GM23338 (cell line): ENCODE measurements around the gene DIP2C. TPM values are rescaled to one million over a fixed set of nuclear protein-coding genes. Genes with fewer than 3 reads are reported as not detected.

Experiments
- ATAC-seq: fragments of 200-7000 bp; cut with Tn5 transposase; 3 replicates; pipeline ENCODE4 v1.9.1; 2020
- DNase-seq: peaks from one replicate; pipeline ENCODE4 v3.0.0-alpha.2; 2015; ENCODE audit warnings: low spot score
- H2AFZ ChIP-seq: fragments of 200-600 bp; sonication (generic); 2 replicates; pipeline ENCODE4 v1.8.0; 2016; ENCODE audit warnings: antibody characterized with exemption, mild to moderate bottlenecking, moderate library complexity
- H3F3A ChIP-seq: fragments of 200-600 bp; sonication (generic); replicated peaks from 2 replicates; pipeline ENCODE4 v1.8.0; 2017; ENCODE audit warnings: antibody characterized with exemption, mixed run types, low read depth
- H3K27ac ChIP-seq: fragments of 200-600 bp; sonication (generic); 2 replicates; pipeline ENCODE4 v1.6.1; 2016; ENCODE audit warnings: low read depth
- H3K27me3 ChIP-seq: fragments of 200-600 bp; sonication (generic); 2 replicates; pipeline ENCODE4 v1.8.0; 2016; ENCODE audit warnings: mild to moderate bottlenecking, mixed run types, moderate library complexity; ENCODE audit not compliant: insufficient read depth
- H3K36me3 ChIP-seq: fragments of 200-600 bp; sonication (generic); 2 replicates; pipeline ENCODE4 v1.8.0; 2016; ENCODE audit warnings: mild to moderate bottlenecking; ENCODE audit not compliant: insufficient read depth
- H3K4me1 ChIP-seq: fragments of 200-600 bp; sonication (generic); 2 replicates; pipeline ENCODE4 v1.8.0; 2016; ENCODE audit warnings: mild to moderate bottlenecking, moderate library complexity; ENCODE audit not compliant: insufficient read depth
- H3K4me2 ChIP-seq: fragments of 200-600 bp; sonication (generic); 2 replicates; pipeline ENCODE4 v1.7.1; 2017; ENCODE audit warnings: mixed run types
- H3K4me3 ChIP-seq: fragments of 200-600 bp; sonication (generic); 2 replicates; pipeline ENCODE4 v1.6.1; 2016; ENCODE audit warnings: mixed run types
- H3K79me2 ChIP-seq: fragments of 200-600 bp; sonication (generic); replicated peaks from 2 replicates; pipeline ENCODE4 v1.8.0; 2017; ENCODE audit warnings: mild to moderate bottlenecking; ENCODE audit not compliant: insufficient read depth
- H3K9me2 ChIP-seq: fragments of 200-600 bp; sonication (generic); 2 replicates; pipeline ENCODE4 v1.8.0; 2017; ENCODE audit not compliant: insufficient read depth
- H4K20me1 ChIP-seq: fragments of 200-600 bp; sonication (generic); replicated peaks from 2 replicates; pipeline ENCODE4 v1.8.0; 2017; ENCODE audit warnings: mild to moderate bottlenecking; ENCODE audit not compliant: insufficient read depth
- H3K27ac Mint-ChIP-seq: 2 replicates; pipeline ENCODE4 v1.8.0; 2020; ENCODE audit warnings: inconsistent platforms, mild to moderate bottlenecking, moderate library complexity, mixed read lengths
- H3K27me3 Mint-ChIP-seq: 3 replicates; pipeline ENCODE4 v1.8.0; 2022; ENCODE audit warnings: low read depth, mild to moderate bottlenecking, moderate library complexity, mixed read lengths, inconsistent platforms; ENCODE audit not compliant: insufficient read depth, poor library complexity
- H3K36me3 Mint-ChIP-seq: 3 replicates; pipeline ENCODE4 v1.8.0; 2021; ENCODE audit warnings: low read depth, mild to moderate bottlenecking, inconsistent platforms, moderate library complexity, mixed read lengths
- H3K4me1 Mint-ChIP-seq: 3 replicates; pipeline ENCODE4 v1.8.0; 2020; ENCODE audit warnings: mild to moderate bottlenecking, inconsistent platforms, mixed read lengths
- H3K4me3 Mint-ChIP-seq: 3 replicates; pipeline ENCODE4 v1.8.0; 2021; ENCODE audit warnings: moderate library complexity, mild to moderate bottlenecking, inconsistent platforms, mixed read lengths
- H3K9me3 Mint-ChIP-seq: 3 replicates; pipeline ENCODE4 v1.8.0; 2020; ENCODE audit warnings: moderate library complexity, mild to moderate bottlenecking, inconsistent platforms, mixed read lengths
- CREB1 ChIP-seq: fragments of 250-450 bp; sonication (Bioruptor Pico); IDR thresholded peaks from 2 replicates; pipeline ENCODE4 v1.5.0; 2020; ENCODE audit warnings: low read depth, mild to moderate bottlenecking, moderate library complexity
- EZH2 ChIP-seq: fragments of 200-600 bp; sonication (generic); IDR thresholded peaks from one replicate; pipeline ENCODE4 v1.8.0; 2017; ENCODE audit warnings: antibody characterized with exemption, mild to moderate bottlenecking, low read depth; ENCODE audit not compliant: unreplicated experiment
- EZH2phosphoT487 ChIP-seq: fragments of 200-600 bp; sonication (generic); IDR thresholded peaks from one replicate; pipeline ENCODE4 v1.8.1; 2018; ENCODE audit warnings: antibody characterized with exemption; ENCODE audit not compliant: unreplicated experiment
- JUNB ChIP-seq: IDR thresholded peaks from one replicate; pipeline ENCODE4 v1.6.1; 2016; ENCODE audit warnings: antibody characterized with exemption; ENCODE audit not compliant: unreplicated experiment
- NANOG ChIP-seq: IDR thresholded peaks from 2 replicates; pipeline ENCODE4 v1.6.1; 2016; ENCODE audit warnings: antibody characterized with exemption, borderline replicate concordance
- POLR2AphosphoS5 ChIP-seq: IDR thresholded peaks from 2 replicates; pipeline ENCODE4 v1.6.1; 2016; ENCODE audit warnings: antibody characterized with exemption, low read depth
- STAT1 ChIP-seq: IDR thresholded peaks from one replicate; pipeline ENCODE4 v1.6.1; 2016; ENCODE audit warnings: antibody characterized with exemption; ENCODE audit not compliant: unreplicated experiment
- ZNF331 ChIP-seq: fragments of 250-450 bp; sonication (Bioruptor Pico); IDR thresholded peaks from 2 replicates; pipeline ENCODE4 v1.5.0; 2020; ENCODE audit warnings: low read depth, mild to moderate bottlenecking, moderate library complexity
- polyA plus RNA-seq: library from polyadenylated mRNA; unstranded; fragments of >200 nt; fragmentation: Nextera tagmentation; extraction: Ambion mirVana; gene quantifications from 2 replicates; pipeline ENCODE4 v1.2.1, GENCODE V29; 2016
- total RNA-seq: library from RNA; depleted of rRNA; stranded (reverse); fragments of >200 nt; shearing (Covaris generic); gene quantifications from 2 replicates; pipeline ENCODE4 v1.2.3, GENCODE V29; 2014
- TF ChIP-seq, protein P1 (sequence below): IDR thresholded peaks from one replicate; pipeline ENCODE4 v1.6.1; 2018; ENCODE audit warnings: antibody characterized with exemption; ENCODE audit not compliant: unreplicated experiment
- TF ChIP-seq, protein P2 (sequence below): IDR thresholded peaks from 2 replicates; pipeline ENCODE4 v1.6.1; 2016; ENCODE audit warnings: antibody characterized with exemption
- TF ChIP-seq, protein P3 (sequence below), 2 experiments: fragments of 200-600 bp in 1 of 2; sonication (generic) in 1 of 2; conservative IDR thresholded peaks; 2 replicates each; pipeline versions ENCODE4 v1.5.1 to v1.6.1; 2016 to 2017; ENCODE audit warnings: antibody characterized with exemption in 2 of 2, low read depth in 2 of 2, mild to moderate bottlenecking in 2 of 2, moderate library complexity in 1 of 2

DIP2C gene
- total and polyA plus RNA-seq, 2 experiments from 2014 or later, result 5.1 to 7.7 TPM

DNA sequence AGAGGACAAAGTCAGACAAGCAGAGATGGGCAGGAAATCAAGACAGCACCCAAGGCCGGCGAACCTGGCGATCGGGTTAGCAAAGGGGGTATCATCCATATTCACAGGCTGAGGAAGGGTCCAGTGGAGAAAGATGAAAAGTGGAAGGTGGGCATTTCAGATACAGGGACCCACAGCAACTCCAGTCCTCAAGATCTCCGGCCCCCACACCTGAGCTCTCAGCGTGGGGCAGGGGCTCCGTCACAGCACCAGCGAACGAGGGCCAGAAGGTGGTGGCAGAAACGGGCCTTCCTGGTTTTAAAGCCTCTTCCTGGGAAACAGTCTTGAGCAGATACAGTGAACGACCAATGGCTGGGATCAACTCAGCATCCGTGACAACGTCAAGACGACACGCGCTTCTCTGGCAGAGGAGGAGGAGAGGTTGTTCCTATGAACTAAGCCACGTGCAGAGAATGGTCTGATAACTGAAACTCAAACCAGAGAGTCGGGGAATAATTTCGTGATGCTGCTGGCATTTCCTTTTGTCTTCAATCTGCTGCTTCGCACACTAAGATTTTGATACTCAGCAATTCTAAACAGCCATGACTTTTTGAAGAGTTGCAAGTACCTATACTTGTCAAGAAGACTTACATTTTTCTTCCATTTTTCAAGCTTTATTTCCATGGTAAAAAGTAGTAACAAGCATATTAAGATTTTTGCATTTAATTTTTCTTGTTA is 334.4 kb downstream of the DIP2C start:
- Mint-ChIP-seq H3K27me3 (peaks cover 5% of the 10 kb centered on the region), H3K9me3 (no peaks in the 10 kb centered on the region), H3K36me3 (peaks cover 8% of the 10 kb centered on the region; the same call in 1 of the 3 replicates), H3K27ac (no peak overlapping the region), H3K4me1 (peaks cover 7% of the 10 kb centered on the region; the same call in 1 of the 3 replicates), H3K4me3 (no peak overlapping the region)
- H3K79me2 ChIP-seq, result no peaks in the 10 kb centered on the region
- no peaks in the 10 kb centered on the region for H4K20me1 ChIP-seq
- ATAC-seq (no peak), DNase-seq (no peak)
- no peak overlapping the region for H3K4me3 ChIP-seq
- H2AFZ ChIP-seq, result no peak overlapping the region
- no peaks in the 10 kb centered on the region for H3K36me3 ChIP-seq
- H3F3A ChIP-seq, result no peaks in the 10 kb centered on the region
- no peaks in the 10 kb centered on the region for H3K4me1 ChIP-seq
- H3K9me2 ChIP-seq, result no peaks in the 10 kb centered on the region
- no peak overlapping the region for H3K27ac ChIP-seq
- TF ChIP-seq CREB1 (no peak), JUNB (no peak), EZH2 (no peak), STAT1 (no peak), POLR2AphosphoS5 (no peak), EZH2phosphoT487 (no peak), ZNF331 (CRISPR knock-in tag) (no peak), NANOG (no peak)
- TF ChIP-seq, protein P1, sequence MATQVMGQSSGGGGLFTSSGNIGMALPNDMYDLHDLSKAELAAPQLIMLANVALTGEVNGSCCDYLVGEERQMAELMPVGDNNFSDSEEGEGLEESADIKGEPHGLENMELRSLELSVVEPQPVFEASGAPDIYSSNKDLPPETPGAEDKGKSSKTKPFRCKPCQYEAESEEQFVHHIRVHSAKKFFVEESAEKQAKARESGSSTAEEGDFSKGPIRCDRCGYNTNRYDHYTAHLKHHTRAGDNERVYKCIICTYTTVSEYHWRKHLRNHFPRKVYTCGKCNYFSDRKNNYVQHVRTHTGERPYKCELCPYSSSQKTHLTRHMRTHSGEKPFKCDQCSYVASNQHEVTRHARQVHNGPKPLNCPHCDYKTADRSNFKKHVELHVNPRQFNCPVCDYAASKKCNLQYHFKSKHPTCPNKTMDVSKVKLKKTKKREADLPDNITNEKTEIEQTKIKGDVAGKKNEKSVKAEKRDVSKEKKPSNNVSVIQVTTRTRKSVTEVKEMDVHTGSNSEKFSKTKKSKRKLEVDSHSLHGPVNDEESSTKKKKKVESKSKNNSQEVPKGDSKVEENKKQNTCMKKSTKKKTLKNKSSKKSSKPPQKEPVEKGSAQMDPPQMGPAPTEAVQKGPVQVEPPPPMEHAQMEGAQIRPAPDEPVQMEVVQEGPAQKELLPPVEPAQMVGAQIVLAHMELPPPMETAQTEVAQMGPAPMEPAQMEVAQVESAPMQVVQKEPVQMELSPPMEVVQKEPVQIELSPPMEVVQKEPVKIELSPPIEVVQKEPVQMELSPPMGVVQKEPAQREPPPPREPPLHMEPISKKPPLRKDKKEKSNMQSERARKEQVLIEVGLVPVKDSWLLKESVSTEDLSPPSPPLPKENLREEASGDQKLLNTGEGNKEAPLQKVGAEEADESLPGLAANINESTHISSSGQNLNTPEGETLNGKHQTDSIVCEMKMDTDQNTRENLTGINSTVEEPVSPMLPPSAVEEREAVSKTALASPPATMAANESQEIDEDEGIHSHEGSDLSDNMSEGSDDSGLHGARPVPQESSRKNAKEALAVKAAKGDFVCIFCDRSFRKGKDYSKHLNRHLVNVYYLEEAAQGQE, result no peak
- TF ChIP-seq, protein P2, sequence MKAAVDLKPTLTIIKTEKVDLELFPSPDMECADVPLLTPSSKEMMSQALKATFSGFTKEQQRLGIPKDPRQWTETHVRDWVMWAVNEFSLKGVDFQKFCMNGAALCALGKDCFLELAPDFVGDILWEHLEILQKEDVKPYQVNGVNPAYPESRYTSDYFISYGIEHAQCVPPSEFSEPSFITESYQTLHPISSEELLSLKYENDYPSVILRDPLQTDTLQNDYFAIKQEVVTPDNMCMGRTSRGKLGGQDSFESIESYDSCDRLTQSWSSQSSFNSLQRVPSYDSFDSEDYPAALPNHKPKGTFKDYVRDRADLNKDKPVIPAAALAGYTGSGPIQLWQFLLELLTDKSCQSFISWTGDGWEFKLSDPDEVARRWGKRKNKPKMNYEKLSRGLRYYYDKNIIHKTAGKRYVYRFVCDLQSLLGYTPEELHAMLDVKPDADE, result no peak
- no peaks in the 10 kb centered on the region for H3K27me3 ChIP-seq
- no peak overlapping the region for H3K4me2 ChIP-seq

DNA sequence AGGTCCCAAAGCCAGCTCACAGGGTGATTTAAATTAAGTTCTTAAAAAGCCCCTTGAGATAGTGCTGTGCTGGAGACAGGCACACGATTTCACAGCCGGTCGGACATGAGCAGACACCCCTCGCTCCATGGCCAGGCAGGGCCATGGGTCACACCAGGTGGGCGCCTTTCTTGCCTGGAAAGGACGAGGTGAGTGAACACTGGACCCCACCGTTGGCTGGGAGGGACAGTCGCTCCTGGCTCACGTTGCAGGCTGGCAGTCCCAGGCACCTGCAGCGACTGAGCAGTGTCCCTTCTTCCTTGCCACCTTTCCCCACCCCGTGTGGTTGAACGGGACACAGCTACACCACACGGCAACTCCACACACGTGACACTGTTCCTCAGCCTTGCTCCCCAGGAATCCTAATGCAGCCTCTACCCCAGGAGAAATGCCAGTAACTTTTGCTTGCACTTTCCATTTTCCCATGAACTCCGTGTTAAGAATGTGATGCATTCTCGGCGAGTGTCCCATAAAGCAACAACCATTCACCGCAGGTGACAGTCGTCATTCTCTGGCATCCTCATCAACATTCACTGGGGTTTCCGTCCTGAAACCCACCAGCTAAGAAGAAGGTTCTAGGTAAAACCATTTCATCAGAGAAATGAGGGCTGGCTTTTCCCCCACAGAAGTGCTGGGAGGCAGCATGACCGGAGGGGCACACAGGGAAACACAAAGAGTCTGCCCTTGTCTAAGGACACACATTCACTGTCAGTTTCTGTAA is 336.8 kb downstream of the DIP2C start:
- H3F3A ChIP-seq, result no peaks in the 10 kb centered on the region
- H3K9me2 ChIP-seq, result no peaks in the 10 kb centered on the region
- no peak overlapping the region for H3K27ac Mint-ChIP-seq
- H3K4me3 ChIP-seq, result no peak overlapping the region
- H3K9me3 Mint-ChIP-seq, result no peaks in the 10 kb centered on the region
- peaks cover 5% of the 10 kb centered on the region; the same call in 1 of the 3 replicates for H3K36me3 Mint-ChIP-seq
- no peaks in the 10 kb centered on the region for H3K27me3 ChIP-seq
- no peaks in the 10 kb centered on the region for H3K36me3 ChIP-seq
- no peaks in the 10 kb centered on the region for H3K79me2 ChIP-seq
- no peak for ATAC-seq
- no peaks in the 10 kb centered on the region for H3K4me1 ChIP-seq
- H4K20me1 ChIP-seq, result no peaks in the 10 kb centered on the region
- no peaks in the 10 kb centered on the region for H3K4me1 Mint-ChIP-seq
- DNase-seq, result no peak
- H3K4me2 ChIP-seq, result no peak overlapping the region
- H2AFZ ChIP-seq, result no peak overlapping the region
- no peak overlapping the region for H3K4me3 Mint-ChIP-seq
- H3K27me3 Mint-ChIP-seq, result peaks cover 5% of the 10 kb centered on the region
- H3K27ac ChIP-seq, result no peak overlapping the region
- TF ChIP-seq EZH2phosphoT487, result no peak
- no peak for TF ChIP-seq CREB1
- TF ChIP-seq ZNF331 (CRISPR knock-in tag), result no peak
- TF ChIP-seq JUNB, result no peak
- TF ChIP-seq, protein P2, result no peak
- TF ChIP-seq POLR2AphosphoS5, result no peak
- TF ChIP-seq, protein P3, sequence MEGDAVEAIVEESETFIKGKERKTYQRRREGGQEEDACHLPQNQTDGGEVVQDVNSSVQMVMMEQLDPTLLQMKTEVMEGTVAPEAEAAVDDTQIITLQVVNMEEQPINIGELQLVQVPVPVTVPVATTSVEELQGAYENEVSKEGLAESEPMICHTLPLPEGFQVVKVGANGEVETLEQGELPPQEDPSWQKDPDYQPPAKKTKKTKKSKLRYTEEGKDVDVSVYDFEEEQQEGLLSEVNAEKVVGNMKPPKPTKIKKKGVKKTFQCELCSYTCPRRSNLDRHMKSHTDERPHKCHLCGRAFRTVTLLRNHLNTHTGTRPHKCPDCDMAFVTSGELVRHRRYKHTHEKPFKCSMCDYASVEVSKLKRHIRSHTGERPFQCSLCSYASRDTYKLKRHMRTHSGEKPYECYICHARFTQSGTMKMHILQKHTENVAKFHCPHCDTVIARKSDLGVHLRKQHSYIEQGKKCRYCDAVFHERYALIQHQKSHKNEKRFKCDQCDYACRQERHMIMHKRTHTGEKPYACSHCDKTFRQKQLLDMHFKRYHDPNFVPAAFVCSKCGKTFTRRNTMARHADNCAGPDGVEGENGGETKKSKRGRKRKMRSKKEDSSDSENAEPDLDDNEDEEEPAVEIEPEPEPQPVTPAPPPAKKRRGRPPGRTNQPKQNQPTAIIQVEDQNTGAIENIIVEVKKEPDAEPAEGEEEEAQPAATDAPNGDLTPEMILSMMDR (conservative IDR thresholded peaks at IDR 0.05; ENCODE audit: low read depth in 2 of 2), result no peak
- no peak for TF ChIP-seq STAT1
- no peak for TF ChIP-seq NANOG
- TF ChIP-seq EZH2, result no peak
